HG03039 (cell line): ENCODE data around the gene KRTAP12-3.
"Not testable (repeated sequence)": the region's sequence is repeated elsewhere in the genome, so short reads cannot be mapped to it uniquely, and the experiment has no call there.

Experiments
- ATAC-seq: cut with Tn5 transposase; IDR thresholded peaks from one replicate; pipeline ENCODE4 v1.9.1; 2021; ENCODE audit warnings: mild to moderate bottlenecking, moderate library complexity; ENCODE audit not compliant: unreplicated experiment

Gene KRTAP12-3

GRCh38 chr21:44657635-44658540, at the start of gene KRTAP12-3:
Gene KRTAP12-3, plus strand, starts transcription at chr21:44657932. Its CDS starts 48 bp downstream, at chr21:44657980.
- ATAC-seq = no peak

DNA sequence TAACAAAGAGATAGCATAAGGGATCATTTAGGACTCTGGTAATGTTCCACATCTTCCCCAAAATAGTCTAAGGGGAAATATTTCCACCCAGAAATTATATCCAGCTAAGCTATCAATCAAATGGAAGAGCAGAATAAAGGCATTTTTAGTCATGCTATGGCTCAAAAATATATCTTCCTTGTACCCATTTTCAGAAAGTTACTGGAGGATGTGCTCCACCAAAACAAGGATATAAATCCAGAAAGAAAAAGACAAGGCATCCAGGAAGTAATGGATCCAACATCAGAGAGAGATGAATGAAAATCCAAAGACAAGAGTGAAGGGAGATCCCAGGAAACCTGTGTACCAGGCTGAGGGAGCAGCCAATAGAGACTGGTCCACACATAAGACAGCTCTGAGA, 48.5 kb upstream of the KRTAP12-3 start:
- ATAC-seq = no peak

- not testable (repeated sequence) for ATAC-seq
These were observed 47.4 kb upstream of the KRTAP12-3 start for GRCh38 chr21:44610157-44610843.

- no peak for ATAC-seq
These were observed 46.2 kb upstream of the KRTAP12-3 start for GRCh38 chr21:44611551-44611950.

- no peak for ATAC-seq
These were observed 45.7 kb upstream of the KRTAP12-3 start, which contains the start of gene KRTAP10-8 for GRCh38 chr21:44612029-44612486. Gene KRTAP10-8, plus strand, starts transcription at chr21:44612079. Its CDS starts 22 bp downstream, at chr21:44612101.

DNA sequence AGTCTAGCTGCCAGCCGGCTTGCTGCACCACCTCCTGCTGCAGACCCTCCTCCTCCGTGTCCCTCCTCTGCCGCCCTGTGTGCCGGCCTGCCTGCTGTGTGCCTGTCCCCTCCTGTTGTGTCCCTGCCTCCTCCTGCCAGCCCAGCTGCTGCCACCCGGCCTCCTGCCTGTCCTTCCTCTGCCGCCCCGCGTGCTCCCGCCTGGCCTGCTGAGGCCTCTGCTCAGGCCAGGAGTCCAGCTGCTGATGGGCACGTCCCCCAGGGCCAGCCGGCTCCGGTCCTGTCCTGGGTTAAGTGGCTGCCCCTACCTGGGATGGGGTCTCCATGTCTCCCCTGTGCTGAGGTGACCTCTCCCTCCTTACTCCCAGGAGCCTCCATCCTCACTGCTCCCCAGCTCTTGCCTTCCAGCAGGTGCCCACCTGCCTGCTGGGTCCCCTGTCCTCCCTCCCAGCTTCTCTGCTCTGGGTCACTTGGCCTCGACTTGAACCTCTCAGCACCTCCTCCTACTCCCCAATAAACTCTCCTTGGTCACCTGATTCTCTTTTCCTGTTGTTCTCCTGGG, 45.0 kb upstream of the KRTAP12-3 start:
- ATAC-seq = no peak

DNA sequence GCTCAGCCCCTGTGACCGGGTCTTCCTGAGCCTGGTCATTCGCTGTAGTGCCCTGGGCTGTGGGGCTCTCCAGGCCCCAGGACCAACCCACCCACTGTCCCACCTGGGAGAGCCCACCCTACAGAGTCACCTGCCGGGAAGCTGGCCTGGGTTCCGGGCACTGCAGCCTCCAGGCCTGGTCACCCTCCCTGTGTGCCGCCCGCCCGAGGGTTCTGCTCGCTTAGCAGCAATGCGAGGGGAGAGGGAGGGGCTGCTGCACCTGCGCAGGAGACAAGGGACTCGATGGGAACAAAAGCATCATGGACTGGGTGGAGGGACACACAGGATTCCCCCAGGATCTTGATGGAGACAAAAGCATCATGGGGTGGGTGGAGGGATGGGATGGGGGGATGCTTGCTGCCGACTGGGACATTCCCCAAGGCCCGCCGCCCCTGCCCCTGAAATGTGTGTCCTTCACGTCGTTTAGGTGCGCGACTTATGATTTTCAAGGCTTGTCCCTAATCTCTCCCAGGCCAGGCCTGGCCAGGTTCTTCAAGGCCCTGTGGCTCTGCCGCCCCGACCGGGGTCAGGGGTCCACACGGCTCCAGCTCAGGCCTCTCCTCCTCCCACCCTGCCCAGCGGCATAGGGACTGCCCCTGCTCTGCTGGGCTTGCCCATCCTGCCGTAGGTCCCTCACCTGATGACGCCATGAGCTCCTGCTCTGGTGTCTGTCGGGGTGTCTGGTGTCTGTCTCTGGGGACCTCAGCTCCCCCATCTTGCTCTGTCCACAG, 44.2 kb upstream of the KRTAP12-3 start:
- no peak for ATAC-seq

DNA sequence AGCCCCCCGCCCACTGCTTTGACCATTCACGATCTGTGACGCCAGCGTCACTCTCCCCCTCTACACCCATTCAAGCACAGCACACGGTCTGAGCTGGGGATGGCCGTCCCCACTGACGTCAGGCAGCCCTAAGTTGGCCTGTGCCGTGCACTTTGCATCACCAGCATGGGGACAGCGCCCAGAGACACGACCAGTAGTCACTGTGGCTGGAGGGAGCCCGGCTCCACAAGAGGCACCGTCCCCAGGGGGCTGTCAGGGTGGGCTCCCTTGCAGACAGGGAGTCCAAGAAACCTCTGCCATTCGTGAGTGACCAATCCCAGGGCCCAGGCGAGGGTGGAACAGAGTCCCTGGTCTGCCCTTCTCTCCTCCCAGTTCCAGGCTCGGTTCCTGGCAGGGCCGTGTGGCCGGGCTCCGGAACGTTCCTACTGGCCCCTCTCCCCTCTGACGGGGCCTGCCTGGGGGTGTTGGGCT, 43.5 kb upstream of the KRTAP12-3 start:
- no peak for ATAC-seq

GRCh38 chr21:44614961-44615391, 42.8 kb upstream of the KRTAP12-3 start:
- no peak for ATAC-seq

GRCh38 chr21:44615466-44615865, 42.3 kb upstream of the KRTAP12-3 start:
- no peak for ATAC-seq

- no peak for ATAC-seq
These were observed 41.7 kb upstream of the KRTAP12-3 start for GRCh38 chr21:44615911-44616590.

DNA sequence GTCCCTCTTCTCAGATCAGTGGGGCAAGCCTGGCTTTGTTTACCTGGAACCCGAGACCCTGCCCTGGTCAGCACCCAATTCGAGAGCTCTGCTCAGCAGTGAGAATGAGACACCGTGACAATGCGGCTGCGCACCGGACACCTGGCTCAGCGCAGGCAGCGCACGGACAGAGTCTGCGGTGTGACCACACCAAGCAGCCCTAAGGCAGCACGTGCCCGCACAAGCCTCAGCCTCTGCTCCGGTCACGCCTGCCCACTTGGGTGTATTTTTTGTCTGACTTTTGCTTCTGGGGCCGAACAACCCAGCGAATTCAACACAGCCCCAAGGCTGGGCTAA, 41.2 kb upstream of the KRTAP12-3 start:
- no peak for ATAC-seq

GRCh38 chr21:44617071-44617501, 40.6 kb upstream of the KRTAP12-3 start:
- no peak for ATAC-seq

DNA sequence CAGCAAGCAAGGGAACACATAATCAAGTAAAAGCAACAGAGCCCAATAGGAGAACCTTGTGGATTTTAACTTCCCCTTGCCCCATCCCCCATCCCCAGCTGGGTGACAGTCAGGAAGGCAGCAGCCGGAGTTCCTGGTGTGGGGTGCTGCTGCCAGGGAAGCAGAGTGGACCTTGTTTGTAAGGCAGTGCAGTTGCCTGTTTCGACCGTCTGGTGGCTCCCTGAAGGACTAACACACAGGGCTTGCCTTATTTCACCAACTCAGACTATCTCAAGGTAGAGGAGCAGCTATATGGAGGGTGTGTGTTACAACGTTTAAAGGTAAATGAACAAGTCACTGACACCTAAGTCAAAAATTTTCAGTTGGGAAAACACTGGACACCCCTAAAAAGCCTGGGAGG, 39.2 kb upstream of the KRTAP12-3 start:
- no peak for ATAC-seq

DNA sequence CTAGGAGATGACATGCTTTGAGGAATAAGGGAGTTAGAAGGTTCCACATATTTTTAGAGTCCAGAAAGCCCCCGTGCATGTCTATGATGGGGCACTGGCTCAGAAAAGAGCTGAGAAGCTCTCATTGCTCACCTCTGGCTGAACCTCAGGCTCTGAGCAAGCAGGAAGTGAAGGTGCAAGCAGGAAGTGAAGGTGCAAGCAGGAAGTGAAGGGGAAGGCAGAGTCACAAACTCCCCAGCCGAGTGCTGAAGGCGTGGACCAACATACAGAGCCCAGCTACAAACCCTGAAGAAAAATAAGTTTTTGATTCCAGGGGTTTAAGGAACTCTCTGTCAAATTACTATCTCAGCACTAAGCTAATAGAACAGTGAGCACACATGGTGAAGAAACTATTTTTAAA, 38.8 kb upstream of the KRTAP12-3 start:
- ATAC-seq = no peak

DNA sequence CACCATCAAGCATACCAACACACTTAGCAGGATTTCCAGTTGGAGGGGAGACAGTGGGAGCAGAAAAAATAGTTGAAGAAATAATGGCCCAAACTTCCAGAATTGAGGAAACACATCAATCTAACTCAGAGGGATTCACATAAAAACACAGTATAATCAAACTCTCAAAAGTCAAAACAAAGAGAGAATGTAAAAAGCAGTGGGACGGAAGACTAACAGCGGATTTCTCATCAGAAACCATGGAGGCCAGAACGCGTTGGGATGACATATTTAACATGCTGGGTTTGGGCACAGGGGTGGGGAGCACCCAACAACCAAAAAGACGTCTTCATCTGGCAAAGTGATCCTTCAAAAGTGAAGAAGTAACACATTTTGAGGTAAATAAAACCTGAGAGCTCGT, 37.8 kb upstream of the KRTAP12-3 start:
- no peak for ATAC-seq

- ATAC-seq = no peak
These were observed 34.2 kb upstream of the KRTAP12-3 start for GRCh38 chr21:44623575-44623974.

GRCh38 chr21:44625756-44626155, 32.0 kb upstream of the KRTAP12-3 start:
- ATAC-seq = no peak

- no peak for ATAC-seq
These were observed 31.5 kb upstream of the KRTAP12-3 start for GRCh38 chr21:44626262-44626661.

GRCh38 chr21:44626673-44627143, 31.0 kb upstream of the KRTAP12-3 start, which contains the start of gene KRTAP10-9:
Gene KRTAP10-9, plus strand, starts transcription at chr21:44627093. Its CDS starts 79 bp downstream, at chr21:44627172.
- ATAC-seq = no peak
